ENCODE data around the gene AQP9.
A peak's percentile ranks its signal among the peaks of the same experiment; 100 is the strongest.

Gene AQP9

DNA sequence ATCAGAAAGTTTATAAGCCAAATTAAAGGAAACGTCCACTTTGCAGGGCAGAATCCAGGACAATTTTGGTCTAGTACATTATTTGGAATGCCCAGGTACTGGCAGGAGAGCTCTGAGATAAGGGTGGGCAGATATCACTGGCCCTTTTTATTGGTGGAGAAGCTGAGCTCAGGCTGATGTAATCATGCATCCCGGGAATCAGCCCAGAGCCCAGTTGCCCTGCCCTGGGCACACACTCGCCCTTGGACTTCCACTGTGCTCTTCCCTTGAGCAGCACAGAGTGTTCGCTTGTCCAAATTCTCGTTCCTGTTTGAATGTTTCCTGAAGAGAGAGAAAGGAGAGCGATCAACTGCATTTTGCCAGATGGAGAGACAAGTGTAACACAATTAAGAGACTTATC, 3.7 kb downstream of the AQP9 start:
- no peak for DNase-seq

DNA sequence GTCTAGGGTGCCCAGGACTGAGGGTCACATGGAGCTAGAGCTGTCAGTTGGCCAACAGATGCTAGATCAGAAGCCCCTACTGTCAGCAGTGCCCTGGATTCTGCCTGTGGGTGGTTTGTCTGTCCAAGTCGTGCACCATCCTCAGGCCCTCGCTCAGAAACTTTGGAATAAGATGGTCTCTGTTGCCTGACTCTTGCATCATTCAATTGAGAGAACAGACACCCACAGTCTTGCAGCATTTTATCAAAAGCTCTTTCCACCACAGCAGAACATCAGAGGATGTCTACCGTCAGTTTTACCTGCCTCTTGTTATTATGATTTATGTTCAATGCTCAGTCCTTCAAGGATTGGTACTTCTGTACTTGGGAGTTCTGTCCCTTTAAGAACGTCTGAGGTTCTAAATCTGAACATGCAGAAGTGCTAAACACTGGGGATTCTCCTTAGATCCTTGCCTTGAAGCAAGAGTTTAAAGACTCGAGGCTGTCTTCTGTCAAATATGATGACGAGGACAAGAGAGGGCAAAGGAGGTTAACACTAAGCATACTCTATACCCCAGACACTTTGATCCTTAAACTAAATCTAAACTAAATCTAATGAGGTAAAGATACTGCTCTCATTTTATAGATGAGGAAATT, 4.8 kb downstream of the AQP9 start:
- no peak for DNase-seq

DNA sequence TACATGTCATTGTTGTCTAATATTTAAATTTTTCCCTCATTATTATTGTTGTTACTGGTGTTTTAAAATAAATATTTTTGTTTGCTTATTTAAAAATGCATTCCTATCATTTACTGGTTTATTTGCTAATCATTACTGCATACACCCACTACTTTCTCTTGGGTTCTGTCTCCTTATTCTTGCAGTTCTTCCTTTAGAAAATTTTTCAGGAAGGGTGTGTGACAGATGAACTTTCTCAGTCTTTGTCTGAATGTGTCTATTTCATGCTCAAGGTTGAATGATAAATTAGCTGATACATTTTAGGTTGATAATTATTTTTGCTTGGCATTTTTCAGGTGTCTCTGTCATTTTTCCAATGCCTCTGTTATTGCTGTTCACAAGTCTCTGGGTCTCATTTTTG, 7.4 kb downstream of the AQP9 start:
- DNase-seq = no peak

DNA sequence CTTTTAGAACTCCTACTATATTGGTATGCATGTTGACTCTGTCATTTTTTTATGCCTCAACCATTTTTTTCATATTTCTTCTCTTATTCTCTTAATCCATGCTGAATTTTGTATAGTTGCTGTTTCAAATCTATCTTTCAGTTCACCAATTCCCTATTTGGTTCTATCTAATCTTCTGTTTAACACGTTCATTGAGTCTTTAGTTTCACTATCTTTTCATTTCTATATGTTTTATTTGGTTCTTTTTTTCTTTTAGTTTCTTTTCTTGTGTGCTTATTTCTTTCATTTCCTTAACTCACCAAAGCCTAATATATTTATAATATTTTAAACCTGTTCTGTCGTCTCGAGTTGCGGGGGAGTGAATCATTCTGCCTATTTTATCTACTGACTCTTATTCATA, 8.0 kb downstream of the AQP9 start:
- DNase-seq = no peak

DNA sequence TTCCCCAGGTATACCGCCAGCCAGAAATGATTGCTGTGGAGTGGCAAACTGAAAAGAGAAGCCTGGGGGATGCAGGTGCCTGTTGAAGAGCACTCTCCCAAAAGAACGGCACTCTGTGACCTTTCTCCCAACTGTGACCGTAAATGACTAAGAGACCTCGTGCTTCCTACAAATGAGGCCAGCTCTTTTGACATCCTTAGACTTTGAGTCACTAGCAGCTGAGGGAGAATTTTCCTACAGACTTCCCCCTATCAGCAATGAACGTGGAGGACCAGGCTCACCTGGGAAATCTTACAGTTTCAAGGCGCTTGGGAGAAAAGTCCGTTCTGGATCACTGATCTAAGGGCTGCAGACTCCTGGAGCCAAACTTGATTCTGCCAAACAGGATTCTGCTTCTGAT, 8.6 kb downstream of the AQP9 start:
- DNase-seq = peak in 1 of 2 donors; percentile 47

DNA sequence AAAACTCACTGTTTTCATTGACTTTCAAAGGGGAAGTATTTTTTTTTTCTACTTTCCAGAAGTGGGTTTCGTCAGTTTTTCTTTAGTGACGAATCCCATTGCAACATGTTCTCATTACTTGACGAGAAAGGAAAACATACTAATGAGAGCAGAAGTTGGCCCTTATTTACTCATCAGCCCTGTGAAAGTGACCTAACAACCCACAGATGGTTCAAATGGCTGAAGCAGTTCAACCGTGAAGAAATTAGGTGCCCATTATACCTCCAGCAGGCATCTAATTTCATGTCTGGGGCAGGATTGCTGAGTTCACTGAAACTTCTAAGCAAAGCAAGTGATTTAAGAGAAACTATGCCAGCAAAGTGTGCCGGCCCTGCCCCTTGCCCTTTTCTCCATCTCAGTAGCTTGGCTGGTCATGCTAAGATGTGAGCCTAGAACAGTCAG, 9.0 kb downstream of the AQP9 start:
- peak in 1 of 2 donors; percentile 2 for DNase-seq

DNA sequence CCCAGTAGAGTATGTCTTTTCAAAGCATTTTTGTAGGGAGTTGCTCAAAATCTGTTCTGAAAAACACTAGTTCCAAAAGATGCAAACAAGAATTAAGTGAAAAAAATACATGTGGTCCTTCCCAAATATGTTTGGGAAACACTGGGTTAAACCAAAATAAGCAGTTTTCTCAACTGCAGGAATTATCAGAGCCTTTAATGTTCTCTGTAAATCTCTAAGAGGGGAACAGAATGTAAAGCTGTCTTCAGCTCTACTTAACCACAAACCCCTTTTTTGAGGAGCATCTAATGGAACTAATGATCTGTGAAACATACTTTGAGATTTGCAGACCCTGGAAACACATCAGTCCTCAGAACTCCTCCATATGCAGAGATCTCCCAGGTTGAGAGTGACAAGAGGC, 9.9 kb downstream of the AQP9 start:
- no peak for DNase-seq

DNA sequence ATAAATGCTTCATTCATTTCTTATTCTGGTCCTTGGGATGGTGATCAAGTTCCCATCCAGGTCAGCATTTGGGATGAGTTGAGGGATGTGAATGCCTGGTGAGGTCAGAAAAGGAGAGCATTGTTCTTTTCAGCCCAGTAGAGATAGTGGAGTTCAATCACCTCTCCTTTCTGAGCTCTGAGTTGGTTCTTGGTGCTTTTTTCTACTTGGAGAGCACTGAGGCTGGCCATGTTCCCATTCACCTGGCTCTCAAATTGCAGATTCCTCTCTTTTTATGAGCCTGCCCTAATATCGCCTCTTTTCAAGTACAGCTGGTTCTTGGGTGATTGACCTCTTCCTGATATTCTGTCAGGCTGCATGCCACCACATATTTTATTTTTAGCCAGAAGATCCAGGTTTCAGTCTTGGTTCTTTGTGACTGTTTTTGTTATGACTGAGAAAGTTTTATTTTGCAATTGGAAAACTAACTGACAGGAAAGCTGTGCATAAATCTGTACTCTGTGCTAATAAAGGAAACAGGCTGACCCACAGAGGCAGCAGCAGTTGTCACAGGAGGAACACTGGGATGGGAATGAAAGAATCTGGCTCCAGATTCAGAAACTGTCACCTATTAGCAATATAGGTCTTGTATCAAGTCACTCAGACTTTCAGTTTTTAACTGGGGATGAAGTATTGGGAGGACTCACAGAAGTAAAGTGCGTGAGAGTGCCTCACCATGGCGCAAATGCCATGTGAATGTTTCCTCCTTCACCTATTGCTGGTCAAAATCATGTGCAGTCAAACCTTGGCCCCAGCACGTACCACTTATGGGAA, 10.7 kb downstream of the AQP9 start:
- DNase-seq = no peak

DNA sequence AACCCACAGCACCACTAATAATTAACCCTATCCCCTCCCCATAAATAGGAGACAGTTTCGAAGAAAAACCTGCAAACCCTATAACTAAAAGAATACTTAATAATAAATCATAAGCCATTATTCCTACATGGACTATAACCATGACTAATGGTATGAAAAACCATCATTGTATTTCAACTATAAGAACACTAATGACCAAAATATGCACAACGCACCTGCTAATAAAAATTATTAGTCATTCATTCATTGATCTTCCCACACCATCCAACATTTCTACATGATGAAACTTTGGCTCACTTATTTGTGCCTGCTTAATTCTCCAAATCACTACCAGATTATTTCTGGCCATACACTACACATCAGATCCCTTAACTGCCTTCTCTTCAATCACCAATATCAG, 16.6 kb downstream of the AQP9 start:
- no peak for DNase-seq

DNA sequence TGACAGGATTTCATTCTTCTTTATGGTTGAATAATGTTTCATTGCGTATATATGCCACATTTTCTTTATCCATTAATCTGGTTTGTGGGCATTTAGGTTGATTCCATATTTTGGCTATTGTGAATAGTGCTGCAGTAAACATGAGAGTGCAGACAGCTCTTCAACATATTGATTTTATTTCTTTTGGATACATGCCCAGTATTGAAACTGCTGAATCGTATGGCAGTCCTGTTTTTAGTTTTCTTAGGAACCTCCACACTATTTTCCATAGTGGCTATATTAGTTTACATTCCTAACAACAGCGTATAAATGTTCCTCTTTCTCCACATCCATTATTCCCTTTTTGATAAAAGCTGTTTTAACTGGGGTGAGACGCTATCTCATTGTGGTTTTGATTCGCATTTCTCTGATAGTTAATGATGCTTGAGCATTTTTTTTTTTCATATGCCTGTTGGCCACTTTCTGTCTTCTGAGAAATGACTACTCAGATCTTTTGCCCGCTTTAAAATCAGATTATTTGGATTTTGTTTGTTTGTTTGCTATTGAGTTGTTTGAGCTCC, 21.7 kb downstream of the AQP9 start:
- DNase-seq = no peak

DNA sequence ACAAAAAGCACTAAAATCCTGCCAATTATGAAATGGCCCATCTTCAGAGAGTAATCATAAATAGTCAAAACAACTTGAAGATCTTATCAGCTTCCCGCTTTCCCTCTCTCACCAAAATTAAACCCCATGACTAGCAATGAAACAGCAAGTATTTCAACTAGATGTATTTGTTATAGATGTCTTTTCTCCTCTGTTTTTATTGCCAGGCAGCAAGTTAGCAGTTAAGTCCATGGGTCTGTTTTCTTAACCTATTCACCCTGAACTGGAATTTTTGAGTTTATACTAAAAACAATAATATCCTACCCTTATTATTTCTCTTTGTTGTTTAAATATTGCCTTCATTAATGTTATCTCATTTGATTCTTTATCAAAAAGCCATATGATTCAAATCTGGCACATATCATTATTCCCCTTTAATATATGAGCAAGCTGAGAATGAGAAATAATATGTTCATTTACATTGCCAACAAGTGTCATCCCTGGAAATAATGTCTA, 23.3 kb downstream of the AQP9 start:
- no peak for DNase-seq

DNA sequence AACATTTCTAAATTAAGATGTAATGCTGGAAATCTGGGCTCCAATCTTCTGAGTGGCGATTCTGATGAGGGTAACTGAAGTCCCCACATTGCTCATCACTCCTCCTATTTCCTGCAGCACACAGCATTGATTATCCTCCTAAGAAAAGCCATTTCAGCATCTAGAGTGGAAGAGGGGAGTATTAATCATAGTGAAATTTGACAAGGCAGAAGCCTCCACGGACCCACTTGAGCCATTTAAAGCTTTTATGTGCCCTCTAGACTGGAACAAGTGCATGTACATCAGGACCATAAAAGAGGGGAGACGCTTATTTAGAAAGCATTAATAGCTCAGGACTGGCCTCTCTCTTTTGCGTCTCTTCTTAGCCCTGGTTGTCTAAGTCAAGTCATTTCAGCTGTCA, 25.8 kb downstream of the AQP9 start:
- DNase-seq = no peak

DNA sequence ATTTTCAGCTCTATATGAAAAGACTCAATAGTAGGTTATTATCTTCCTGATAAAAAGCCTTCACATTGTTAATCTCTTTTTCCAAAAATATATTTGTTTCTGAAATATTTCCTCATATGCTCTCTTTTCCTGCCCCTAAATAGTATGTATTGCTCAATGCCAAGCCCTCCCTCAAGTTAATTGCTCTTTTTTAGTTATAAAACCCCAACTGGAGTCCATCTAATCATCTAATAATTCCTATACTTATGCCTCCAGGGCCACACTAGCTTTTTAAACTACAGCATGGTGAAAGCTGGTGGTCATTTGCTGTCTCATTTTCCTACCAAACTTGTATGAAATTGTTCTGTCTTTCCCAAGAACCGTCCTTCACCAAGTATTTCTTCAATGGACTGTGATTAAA, 26.7 kb downstream of the AQP9 start:
- no peak for DNase-seq

DNA sequence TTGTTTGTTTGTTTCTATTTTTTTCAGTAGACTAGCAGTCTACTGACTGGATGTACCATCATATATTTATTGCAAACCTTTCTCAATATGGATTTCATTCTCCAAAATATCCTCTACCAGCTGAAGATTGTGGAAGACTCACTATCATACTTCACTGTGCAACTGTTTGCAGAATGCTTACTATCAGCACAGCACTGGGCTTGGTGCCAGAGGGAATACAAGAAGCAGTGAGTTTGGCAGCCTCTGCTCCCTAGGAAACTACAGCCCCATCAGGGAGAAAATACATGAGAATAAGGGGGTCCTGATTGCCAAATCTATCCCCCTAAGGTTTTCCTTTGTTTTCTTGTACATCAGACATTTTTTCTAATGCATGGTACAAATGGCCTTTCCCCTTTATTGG, 27.5 kb downstream of the AQP9 start:
- DNase-seq = no peak

DNA sequence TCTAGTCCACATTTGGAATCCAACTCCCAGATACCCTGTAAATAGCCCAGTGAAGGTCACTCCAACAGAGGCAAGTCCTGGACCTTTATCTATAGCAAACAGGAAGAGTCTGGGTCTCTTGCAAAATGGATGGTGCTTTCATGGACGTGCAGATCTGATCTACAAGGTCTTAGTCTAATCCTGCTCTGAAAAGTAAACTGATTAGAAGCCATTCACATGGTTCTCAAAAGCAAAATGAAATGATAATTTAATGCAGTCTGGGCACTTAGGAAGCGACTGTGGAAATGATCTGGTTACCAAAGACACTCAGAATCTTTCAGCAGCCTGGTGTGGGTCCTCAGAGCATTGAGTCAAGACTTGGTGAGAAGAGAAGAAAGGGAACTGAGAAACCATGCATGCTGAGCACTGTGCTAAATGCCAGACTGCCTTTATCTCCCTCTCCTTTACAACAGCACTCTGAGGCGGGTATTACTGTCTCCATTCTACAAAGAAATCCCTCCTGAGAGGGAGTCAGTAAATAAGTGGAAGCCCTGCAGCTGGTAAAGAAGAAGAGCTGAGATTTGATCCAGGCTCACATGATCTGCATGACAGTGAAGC, 29.0 kb downstream of the AQP9 start:
- no peak for DNase-seq

DNA sequence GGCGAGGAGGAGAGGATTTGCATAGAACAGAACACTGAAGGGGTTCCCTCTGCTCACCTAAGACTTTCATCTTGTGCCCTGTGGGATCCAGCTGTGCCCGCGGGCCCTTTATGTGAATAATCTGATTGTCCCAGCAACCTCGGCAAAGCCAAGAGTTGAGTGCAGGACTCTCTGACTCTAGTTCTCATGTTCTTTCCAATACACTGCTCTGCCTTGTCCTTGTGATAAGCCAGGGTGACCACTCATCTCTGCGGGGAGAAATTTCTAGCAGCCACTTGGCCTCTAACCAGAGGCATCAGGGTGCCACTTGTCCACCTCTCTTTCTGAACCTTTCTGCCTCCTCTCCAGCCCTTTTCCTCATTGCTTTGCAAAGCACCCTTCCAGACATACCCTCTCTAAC, 31.8 kb downstream of the AQP9 start:
- no peak for DNase-seq

DNA sequence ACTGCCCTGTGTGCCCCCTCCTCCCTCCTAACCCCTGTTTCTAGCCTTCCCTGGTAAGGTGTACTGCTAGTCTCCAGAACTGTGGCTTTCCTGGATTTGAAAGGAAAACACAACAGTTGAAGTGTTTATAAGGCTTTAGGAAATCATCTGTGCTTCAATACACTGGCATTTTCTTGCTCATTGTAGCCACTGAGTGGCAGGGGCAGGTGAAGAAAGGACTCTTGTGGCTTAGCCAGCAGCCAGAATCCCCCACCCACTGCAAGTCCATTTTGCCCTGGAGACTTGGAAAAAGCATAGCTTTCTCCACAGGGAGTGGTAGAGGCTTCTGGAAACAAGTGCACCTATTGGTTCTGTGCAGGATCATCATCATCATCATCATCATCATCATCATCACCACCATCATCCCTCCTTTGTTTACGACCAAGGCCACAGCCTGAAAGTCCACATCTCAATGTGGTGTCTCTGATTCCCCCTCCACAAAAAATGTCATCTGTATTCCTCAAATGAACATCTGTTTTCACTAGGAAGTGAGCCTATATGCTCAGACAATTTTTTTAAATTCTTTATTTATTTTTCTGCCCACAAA, 33.4 kb downstream of the AQP9 start:
- DNase-seq = no peak

DNA sequence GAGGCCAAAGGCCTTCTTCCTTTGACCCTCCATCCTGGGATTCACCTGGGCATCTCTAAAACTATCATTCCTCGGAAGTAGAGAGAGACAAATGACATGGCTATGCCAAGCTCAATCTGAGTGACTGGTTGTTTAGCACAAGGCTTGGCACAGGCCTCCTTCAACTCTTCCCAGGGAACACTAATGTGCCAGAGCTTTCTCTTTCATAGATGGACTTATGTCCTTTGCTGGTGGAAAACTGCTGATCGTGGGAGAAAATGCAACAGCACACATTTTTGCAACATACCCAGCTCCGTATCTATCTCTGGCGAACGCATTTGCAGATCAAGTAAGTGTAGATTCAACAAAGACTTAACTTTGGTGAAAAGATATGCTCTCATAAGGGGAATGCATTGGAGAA, 36.5 kb downstream of the AQP9 start:
- DNase-seq = no peak

DNA sequence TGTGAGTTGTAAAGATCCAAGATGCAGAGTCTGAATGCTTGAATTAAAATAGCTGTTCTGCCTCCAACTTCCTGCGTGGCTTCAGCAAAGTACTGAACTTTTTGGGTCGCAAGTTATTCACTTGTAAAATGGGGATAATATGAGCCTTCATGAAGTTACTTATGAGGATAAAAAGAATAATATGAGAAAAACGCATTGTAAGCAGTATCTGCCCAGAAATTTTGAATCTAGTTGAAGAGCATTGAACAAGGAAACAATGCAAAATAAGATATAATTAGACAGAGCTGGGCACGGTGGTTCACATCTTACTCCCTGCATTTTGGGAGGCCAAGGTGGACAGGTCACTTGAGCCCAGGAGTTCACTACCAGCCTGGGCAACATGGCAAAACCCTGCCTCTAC, 37.8 kb downstream of the AQP9 start:
- DNase-seq = no peak

DNA sequence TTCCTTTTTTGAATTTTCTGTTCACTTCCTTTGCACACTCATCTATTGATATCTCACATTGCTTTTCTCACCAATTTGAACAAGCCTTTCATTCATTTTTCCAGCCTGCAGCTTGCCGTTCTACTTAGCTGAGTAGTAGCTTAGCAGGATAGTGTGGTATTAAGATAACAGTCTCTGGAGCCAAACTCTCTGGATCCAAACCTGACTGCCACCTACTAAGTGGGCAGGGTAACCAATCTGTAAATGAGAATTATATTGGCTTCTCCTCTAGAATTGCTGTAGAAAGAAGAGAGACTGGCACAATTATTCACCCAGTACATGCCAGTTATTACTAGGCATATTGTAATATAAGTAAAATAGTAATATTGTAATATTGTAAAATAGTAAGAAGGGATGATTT, 40.5 kb downstream of the AQP9 start:
- no peak for DNase-seq

DNA sequence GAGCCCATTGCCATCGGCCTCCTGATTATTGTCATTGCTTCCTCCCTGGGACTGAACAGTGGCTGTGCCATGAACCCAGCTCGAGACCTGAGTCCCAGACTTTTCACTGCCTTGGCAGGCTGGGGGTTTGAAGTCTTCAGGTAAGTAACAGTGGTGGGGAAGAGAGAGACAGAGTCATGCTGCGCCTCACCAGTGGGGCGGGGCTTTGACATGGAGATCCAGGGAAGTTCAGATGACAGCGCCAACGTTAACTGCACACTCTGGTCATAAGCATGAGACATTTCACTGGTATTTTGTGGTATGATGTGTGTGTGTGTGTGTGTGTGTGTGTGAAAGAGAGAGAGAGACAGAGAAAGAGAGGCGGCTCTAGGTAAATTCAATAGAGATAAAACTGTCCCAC, 41.0 kb downstream of the AQP9 start:
- no peak for DNase-seq

DNA sequence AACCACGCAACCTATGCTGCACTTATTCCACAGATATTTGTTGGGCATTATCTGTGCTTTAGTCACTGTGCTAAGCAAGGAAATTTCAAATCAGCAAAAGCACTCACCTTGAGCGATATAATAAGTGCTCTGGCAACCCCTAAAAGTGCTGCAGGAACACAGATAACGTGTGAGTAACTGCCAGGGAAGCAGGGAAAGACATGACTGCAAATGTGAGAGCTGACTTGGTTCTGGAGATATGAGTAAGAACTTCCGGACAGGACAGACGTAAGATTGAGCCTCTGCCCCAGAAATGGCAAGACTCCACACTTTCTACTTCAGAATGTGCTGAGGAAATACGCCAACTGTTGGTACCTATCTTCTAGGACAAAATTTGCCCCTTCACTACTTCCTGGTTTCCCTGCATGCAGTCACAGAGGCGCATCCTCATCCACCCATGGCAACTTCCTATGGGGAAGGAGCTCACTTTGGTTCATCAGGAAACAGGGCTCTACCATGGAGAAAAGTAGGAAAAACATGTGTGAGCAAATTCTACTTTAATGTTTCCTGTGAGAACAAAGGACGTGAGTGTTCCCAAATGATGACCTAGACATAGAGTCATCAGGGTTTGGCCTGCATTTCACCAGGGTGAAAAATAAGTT, 41.7 kb downstream of the AQP9 start:
- peak in 1 of 2 donors; percentile 24 for DNase-seq
